ENCODE results near the gene PSMD5. TPM values are rescaled to one million over a fixed set of nuclear protein-coding genes. Genes with fewer than 3 reads are reported as not detected.

Gene PSMD5
- total RNA-seq, 5 donors from 2014 or later (not counting 1 experiment from before 2014, with no cell fraction given) = 27.5 to 55.2 (median 47.7) TPM

DNA sequence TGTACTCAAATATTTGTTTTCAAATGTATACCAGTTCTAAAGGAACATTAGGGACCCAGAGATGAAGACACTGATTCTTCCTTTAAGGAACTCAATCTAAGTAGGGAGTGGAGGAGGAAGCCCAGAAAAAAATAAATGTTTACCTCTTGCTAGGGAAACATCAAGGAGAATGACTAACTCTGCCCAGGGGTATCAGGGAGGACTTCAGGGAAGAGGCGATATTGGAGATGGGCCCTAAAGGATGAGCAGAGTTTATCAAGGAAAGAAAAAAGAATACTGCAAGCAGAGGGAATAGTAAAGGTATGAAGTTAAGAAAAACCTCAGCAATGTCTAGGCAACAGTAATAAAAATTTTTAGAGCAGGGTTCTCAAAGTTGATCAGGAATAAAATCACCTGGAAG is 65.9 kb downstream of the PSMD5 start:
- Histone ChIP-seq H3K36me3 (ENCODE audit: control insufficient read depth in 2 of 2, extremely low read depth in 1 of 2, insufficient read depth in 1 of 2, low read length in 1 of 2) (peaks cover 18 to 55% of the 10 kb centered on the region in 2 donors), H3K9me3 (no peaks in the 10 kb centered on the region), H3K4me1 (ENCODE audit: control insufficient read depth in 1 of 2, extremely low read depth in 1 of 2, insufficient read depth in 2 of 2, low read length in 2 of 2) (peaks cover 0 to 3% of the 10 kb centered on the region in 2 experiments), H3K4me3 (ENCODE audit: control insufficient read depth in 1 of 2, extremely low read depth in 1 of 2, low read length in 1 of 2) (no peak overlapping the region), H3K27ac (ENCODE audit: low read length) (no peak overlapping the region), H3K27me3 (replicated peaks in 1 of 2; ENCODE audit: control insufficient read depth in 2 of 2, extremely low read depth in 1 of 2, insufficient read depth in 2 of 2, low read length in 1 of 2) (no peaks in the 10 kb centered on the region)
- ATAC-seq (replicated peaks in 1 of 4) (no peak), DNase-seq (no peak)
- ChIA-PET POLR2A (no interaction called here), CTCF (interaction anchor here (0.6 to 0.7 kb wide), 2 partner anchors 11 to 13 kb away, joined by 3 read pairs; no protein-coding TSS in a partner anchor)
- H3K27me3 Mint-ChIP-seq = no peaks in the 10 kb centered on the region
- H3K36me3 Mint-ChIP-seq = peaks cover 53% of the 10 kb centered on the region
- no peaks in the 10 kb centered on the region for H3K9me3 Mint-ChIP-seq
- H3K27ac Mint-ChIP-seq = peak overlapping the region; percentile 48 to 52
- H3K4me3 Mint-ChIP-seq = no peak overlapping the region
- WGBS (ENCODE audit: insufficient coverage) = 100% methylated on average over 1 of the region's 1 CpG
- H3K4me1 Mint-ChIP-seq = peaks cover 11 to 19% (median 14%) of the 10 kb centered on the region in 3 donors

DNA sequence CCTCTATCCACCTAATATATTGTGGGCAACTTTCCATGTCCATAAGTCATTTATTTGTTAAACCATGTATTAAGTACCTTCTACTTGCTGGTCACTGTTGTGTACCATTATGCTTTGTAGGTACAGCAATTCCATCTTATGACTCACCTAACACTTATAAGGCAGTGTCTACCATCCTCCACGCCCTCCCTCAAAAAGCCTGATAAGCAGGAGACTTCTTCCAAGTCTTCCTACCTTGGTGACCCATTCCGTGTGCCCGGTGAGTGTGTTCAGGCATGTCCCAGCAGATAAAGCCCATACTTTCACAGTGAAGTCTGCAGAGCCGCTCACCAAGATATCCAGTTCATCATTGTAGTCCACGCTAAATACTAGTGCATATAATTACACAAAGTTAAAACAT is 66.9 kb downstream of the PSMD5 start:
- Mint-ChIP-seq H3K9me3 (no peaks in the 10 kb centered on the region), H3K36me3 (peaks cover 56% of the 10 kb centered on the region), H3K27me3 (no peaks in the 10 kb centered on the region), H3K4me3 (no peak overlapping the region), H3K4me1 (peaks cover 10 to 15% (median 11%) of the 10 kb centered on the region in 3 donors), H3K27ac (no peak overlapping the region)
- no peak for DNase-seq
- Histone ChIP-seq H3K27me3 (replicated peaks in 1 of 2; ENCODE audit: control insufficient read depth in 2 of 2, extremely low read depth in 1 of 2, insufficient read depth in 2 of 2, low read length in 1 of 2) (no peaks in the 10 kb centered on the region), H3K4me3 (ENCODE audit: control insufficient read depth in 1 of 2, extremely low read depth in 1 of 2, low read length in 1 of 2) (no peak overlapping the region), H3K36me3 (ENCODE audit: control insufficient read depth in 2 of 2, extremely low read depth in 1 of 2, insufficient read depth in 1 of 2, low read length in 1 of 2) (peaks cover 18 to 63% of the 10 kb centered on the region in 2 donors), H3K27ac (ENCODE audit: low read length) (no peak overlapping the region), H3K4me1 (ENCODE audit: control insufficient read depth in 1 of 2, extremely low read depth in 1 of 2, insufficient read depth in 2 of 2, low read length in 2 of 2) (peaks cover 0 to 3% of the 10 kb centered on the region in 2 experiments), H3K9me3 (no peaks in the 10 kb centered on the region)
- POLR2A ChIA-PET = no interaction called here
- WGBS (ENCODE audit: insufficient coverage) = 100% methylated on average over 3 of the region's 5 CpGs
- CTCF ChIA-PET = interaction anchor here in 1 of 2 donors (0.6 kb wide), 2 partner anchors 9 to 21 kb away, joined by 3 to 4 read pairs; no protein-coding TSS in a partner anchor
- ATAC-seq (replicated peaks in 1 of 4) = no peak

GRCh38 chr9:120774719-120775118 is 68.0 kb downstream of the PSMD5 start:
- no peaks in the 10 kb centered on the region for H3K27me3 Mint-ChIP-seq
- no peaks in the 10 kb centered on the region for H3K9me3 Mint-ChIP-seq
- ATAC-seq (replicated peaks in 1 of 4) = no peak
- ChIA-PET CTCF (no interaction called here), POLR2A (interaction anchor here in 1 of 2 donors (0.6 kb wide), 1 partner anchor 620 kb away, joined by 5 read pairs; no protein-coding TSS in a partner anchor)
- Histone ChIP-seq H3K36me3 (ENCODE audit: control insufficient read depth in 2 of 2, extremely low read depth in 1 of 2, insufficient read depth in 1 of 2, low read length in 1 of 2) (peaks cover 19 to 72% of the 10 kb centered on the region in 2 donors), H3K4me1 (ENCODE audit: control insufficient read depth in 1 of 2, extremely low read depth in 1 of 2, insufficient read depth in 2 of 2, low read length in 2 of 2) (peaks cover 0 to under 1% of the 10 kb centered on the region in 2 experiments), H3K9me3 (no peaks in the 10 kb centered on the region), H3K27me3 (replicated peaks in 1 of 2; ENCODE audit: control insufficient read depth in 2 of 2, extremely low read depth in 1 of 2, insufficient read depth in 2 of 2, low read length in 1 of 2) (no peaks in the 10 kb centered on the region), H3K4me3 (ENCODE audit: control insufficient read depth in 1 of 2, extremely low read depth in 1 of 2, low read length in 1 of 2) (no peak overlapping the region), H3K27ac (ENCODE audit: low read length) (no peak overlapping the region)
- 100% methylated on average over 4 of the region's 4 CpGs for WGBS (ENCODE audit: insufficient coverage)
- H3K4me3 Mint-ChIP-seq = no peak overlapping the region
- H3K36me3 Mint-ChIP-seq = peaks cover 59% of the 10 kb centered on the region
- no peak for DNase-seq
- no peak overlapping the region for H3K27ac Mint-ChIP-seq
- peaks cover 5 to 13% (median 5%) of the 10 kb centered on the region in 3 donors for H3K4me1 Mint-ChIP-seq

DNA sequence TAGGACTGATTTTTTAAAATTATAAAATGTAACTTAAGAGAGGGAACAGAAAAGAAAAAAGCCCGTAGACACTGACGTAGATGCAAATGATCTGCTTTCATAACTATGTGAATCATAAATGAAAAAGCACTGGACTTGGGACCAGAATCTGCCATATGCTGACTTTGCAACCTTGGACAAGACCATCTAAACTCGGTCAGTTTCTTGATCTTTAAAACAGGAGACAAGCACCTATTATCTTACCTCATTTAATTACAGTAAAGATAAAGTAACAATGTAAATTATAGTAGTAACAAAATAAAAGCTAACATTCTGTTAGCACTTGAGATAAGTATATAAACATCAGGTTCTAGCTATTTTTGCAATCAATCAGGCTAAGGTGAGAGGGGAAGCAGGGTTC is 69.5 kb downstream of the PSMD5 start:
- no peak overlapping the region for H3K4me3 ChIP-seq (ENCODE audit: control insufficient read depth in 1 of 2, extremely low read depth in 1 of 2, low read length in 1 of 2)
- WGBS (ENCODE audit: insufficient coverage) = 80% methylated on average over 1 of the region's 3 CpGs
- no peak overlapping the region for H3K27ac ChIP-seq (ENCODE audit: low read length)
- H3K4me3 Mint-ChIP-seq = no peak overlapping the region
- ChIA-PET CTCF (interaction anchor here (0.6 to 1.2 kb wide), 4 partner anchors 17 to 305 kb away, joined by 3 to 7 read pairs (median 5); no protein-coding TSS in a partner anchor), POLR2A (interaction anchor here in 1 of 2 donors (1.0 kb wide), 1 partner anchor 73 kb away, joined by 3 read pairs; no protein-coding TSS in a partner anchor)
- peaks cover 55% of the 10 kb centered on the region for H3K36me3 Mint-ChIP-seq
- H3K27me3 Mint-ChIP-seq = no peaks in the 10 kb centered on the region
- H3K36me3 ChIP-seq (ENCODE audit: control insufficient read depth in 2 of 2, extremely low read depth in 1 of 2, insufficient read depth in 1 of 2, low read length in 1 of 2) = peaks cover 16 to 82% of the 10 kb centered on the region in 2 donors
- H3K4me1 Mint-ChIP-seq = peaks cover 3 to 9% (median 5%) of the 10 kb centered on the region in 3 donors
- no peak for DNase-seq
- no peaks in the 10 kb centered on the region for H3K27me3 ChIP-seq (replicated peaks in 1 of 2; ENCODE audit: control insufficient read depth in 2 of 2, extremely low read depth in 1 of 2, insufficient read depth in 2 of 2, low read length in 1 of 2)
- H3K4me1 ChIP-seq (ENCODE audit: control insufficient read depth in 1 of 2, extremely low read depth in 1 of 2, insufficient read depth in 2 of 2, low read length in 2 of 2) = no peaks in the 10 kb centered on the region
- ATAC-seq (replicated peaks in 1 of 4) = no peak
- H3K27ac Mint-ChIP-seq = no peak overlapping the region
- no peaks in the 10 kb centered on the region for H3K9me3 ChIP-seq
- no peaks in the 10 kb centered on the region for H3K9me3 Mint-ChIP-seq

DNA sequence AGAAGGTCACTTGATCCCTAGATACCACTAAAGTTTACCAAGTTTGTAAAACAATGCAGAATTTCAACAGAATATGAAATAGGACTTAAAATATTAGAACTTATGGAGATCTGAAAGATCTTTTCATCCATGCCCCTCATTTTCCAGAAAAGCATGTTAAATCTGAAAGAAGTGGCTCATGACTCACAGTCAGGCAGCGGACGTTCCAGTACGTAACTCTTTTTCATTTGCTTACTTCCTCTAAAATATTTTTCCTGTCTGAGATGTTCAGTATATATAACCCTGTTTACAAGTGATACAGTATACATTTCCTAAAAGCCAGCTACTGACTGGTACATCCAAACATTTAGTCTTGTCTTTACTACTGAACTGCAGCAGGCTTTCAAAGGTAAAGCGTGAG is 71.8 kb downstream of the PSMD5 start:
- Histone ChIP-seq H3K9me3 (no peaks in the 10 kb centered on the region), H3K36me3 (ENCODE audit: control insufficient read depth in 2 of 2, extremely low read depth in 1 of 2, insufficient read depth in 1 of 2, low read length in 1 of 2) (peaks cover 16 to 84% of the 10 kb centered on the region in 2 donors), H3K27ac (ENCODE audit: low read length) (no peak overlapping the region), H3K27me3 (replicated peaks in 1 of 2; ENCODE audit: control insufficient read depth in 2 of 2, extremely low read depth in 1 of 2, insufficient read depth in 2 of 2, low read length in 1 of 2) (no peaks in the 10 kb centered on the region), H3K4me3 (ENCODE audit: control insufficient read depth in 1 of 2, extremely low read depth in 1 of 2, low read length in 1 of 2) (no peak overlapping the region), H3K4me1 (ENCODE audit: control insufficient read depth in 1 of 2, extremely low read depth in 1 of 2, insufficient read depth in 2 of 2, low read length in 2 of 2) (no peaks in the 10 kb centered on the region)
- no peaks in the 10 kb centered on the region for H3K27me3 Mint-ChIP-seq
- peaks cover 0 to 7% (median 2%) of the 10 kb centered on the region in 3 donors for H3K4me1 Mint-ChIP-seq
- WGBS (ENCODE audit: insufficient coverage) = 100% methylated on average over 1 of the region's 4 CpGs
- H3K27ac Mint-ChIP-seq = no peak overlapping the region
- ChIA-PET POLR2A (interaction anchor here in 1 of 2 donors (0.6 kb wide), 1 partner anchor 9 kb away, joined by 3 read pairs; no protein-coding TSS in a partner anchor), CTCF (no interaction called here)
- peaks cover 50% of the 10 kb centered on the region for H3K36me3 Mint-ChIP-seq
- no peak for DNase-seq
- no peak overlapping the region for H3K4me3 Mint-ChIP-seq
- ATAC-seq (replicated peaks in 1 of 4) = no peak
- H3K9me3 Mint-ChIP-seq = no peaks in the 10 kb centered on the region

- Histone ChIP-seq H3K9me3 (no peaks in the 10 kb centered on the region), H3K36me3 (ENCODE audit: control insufficient read depth in 2 of 2, extremely low read depth in 1 of 2, insufficient read depth in 1 of 2, low read length in 1 of 2) (peaks cover 10 to 84% of the 10 kb centered on the region in 2 donors), H3K27me3 (replicated peaks in 1 of 2; ENCODE audit: control insufficient read depth in 2 of 2, extremely low read depth in 1 of 2, insufficient read depth in 2 of 2, low read length in 1 of 2) (no peaks in the 10 kb centered on the region), H3K4me3 (ENCODE audit: control insufficient read depth in 1 of 2, extremely low read depth in 1 of 2, low read length in 1 of 2) (no peak overlapping the region), H3K4me1 (ENCODE audit: control insufficient read depth in 1 of 2, extremely low read depth in 1 of 2, insufficient read depth in 2 of 2, low read length in 2 of 2) (no peaks in the 10 kb centered on the region), H3K27ac (ENCODE audit: low read length) (no peak overlapping the region)
- Mint-ChIP-seq H3K36me3 (peaks cover 47% of the 10 kb centered on the region), H3K4me3 (no peak overlapping the region), H3K4me1 (peaks cover 0 to 7% (median 4%) of the 10 kb centered on the region in 3 donors), H3K27ac (no peak overlapping the region), H3K27me3 (no peaks in the 10 kb centered on the region), H3K9me3 (no peaks in the 10 kb centered on the region)
- ChIA-PET POLR2A (interaction anchor here in 1 of 2 donors (0.6 kb wide), 1 partner anchor 31 kb away, joined by 3 read pairs; no protein-coding TSS in a partner anchor), CTCF (interaction anchor here in 1 of 2 donors (1.3 kb wide), 1 partner anchor 291 kb away, joined by 3 read pairs; no protein-coding TSS in a partner anchor)
- no peak for ATAC-seq (replicated peaks in 1 of 4)
- WGBS (ENCODE audit: insufficient coverage) = no CpG with 5 or more reads among the region's 1 CpG
- DNase-seq = no peak
These were observed 73.8 kb downstream of the PSMD5 start for GRCh38 chr9:120768886-120769285.

Measured in T-cell (primary cell).